HEK293T (cell line): ENCODE measurements around the gene FAM229B.

Experiments
- CTCF ChIA-PET: fragments of 350-600 bp; formaldehyde crosslinking; extraction: SDS; loops from one replicate; lab custom pipeline; 2021; ENCODE audit warnings: antibody characterized with exemption, inconsistent platforms; lab: Yijun Ruan, JAX
- POLR2A ChIA-PET: fragments of 350-600 bp; formaldehyde crosslinking; extraction: SDS; loops from one replicate; lab custom pipeline; 2020; ENCODE audit warnings: antibody characterized with exemption, inconsistent platforms; lab: Yijun Ruan, JAX
- DNase-seq: peaks from one replicate; pipeline ENCODE4 v3.0.0; 2012; ENCODE audit warnings: mixed read lengths; ENCODE audit errors: extremely low spot score
- ARNT ChIP-seq: fragments of 450-650 bp; IDR thresholded peaks from 2 replicates; pipeline ENCODE4 v1.6.1; 2017; ENCODE audit warnings: mild to moderate bottlenecking
- BHLHE40 ChIP-seq: fragments of 450-650 bp; IDR thresholded peaks from 2 replicates; pipeline ENCODE4 v1.6.1; 2016; ENCODE audit warnings: mild to moderate bottlenecking, moderate library complexity, borderline replicate concordance
- CTBP1 ChIP-seq: fragments of 450-650 bp; IDR thresholded peaks from 2 replicates; pipeline ENCODE4 v1.6.1; 2016; ENCODE audit warnings: borderline replicate concordance
- ELF4 ChIP-seq: fragments of 450-650 bp; IDR thresholded peaks from 2 replicates; pipeline ENCODE4 v1.6.1; 2017; ENCODE audit warnings: antibody characterized with exemption
- FOXA1 ChIP-seq: fragments of 450-650 bp; IDR thresholded peaks from 2 replicates; pipeline ENCODE4 v1.6.1; 2016; ENCODE audit warnings: mild to moderate bottlenecking
- FOXK2 ChIP-seq: fragments of 450-650 bp; IDR thresholded peaks from 2 replicates; pipeline ENCODE4 v1.6.1; 2016; ENCODE audit warnings: mild to moderate bottlenecking
- FOXM1 ChIP-seq: fragments of 450-650 bp; IDR thresholded peaks from 2 replicates; pipeline ENCODE4 v1.6.1; 2017; ENCODE audit warnings: mild to moderate bottlenecking, borderline replicate concordance
- HDGF ChIP-seq: fragments of 450-650 bp; IDR thresholded peaks from 2 replicates; pipeline ENCODE4 v1.6.1; 2017; ENCODE audit warnings: antibody characterized with exemption, borderline replicate concordance
- L3MBTL2 ChIP-seq: fragments of 450-650 bp; conservative IDR thresholded peaks from 2 replicates; pipeline ENCODE4 v1.6.1; 2016; ENCODE audit warnings: mild to moderate bottlenecking
- LEF1 ChIP-seq: fragments of 450-650 bp; IDR thresholded peaks from 2 replicates; pipeline ENCODE4 v1.6.1; 2017; ENCODE audit warnings: mild to moderate bottlenecking, borderline replicate concordance
- NFRKB ChIP-seq: fragments of 450-650 bp; IDR thresholded peaks from 2 replicates; pipeline ENCODE4 v1.6.1; 2016; ENCODE audit warnings: mild to moderate bottlenecking, moderate library complexity
- SP1 ChIP-seq: fragments of 450-650 bp; IDR thresholded peaks from 2 replicates; pipeline ENCODE4 v1.6.1; 2017
- SUZ12 ChIP-seq: fragments of 450-650 bp; IDR thresholded peaks from 2 replicates; pipeline ENCODE4 v1.6.1; 2016; ENCODE audit warnings: mild to moderate bottlenecking
- TARDBP ChIP-seq: fragments of 450-650 bp; IDR thresholded peaks from 2 replicates; pipeline ENCODE4 v1.6.1; 2016
- ZNF384 ChIP-seq: fragments of 450-650 bp; IDR thresholded peaks from 2 replicates; pipeline ENCODE4 v1.6.1; 2016
- TF ChIP-seq, protein P1 (sequence below): fragments of 450-650 bp; IDR thresholded peaks from 2 replicates; pipeline ENCODE4 v1.6.1; 2016

Gene FAM229B

DNA sequence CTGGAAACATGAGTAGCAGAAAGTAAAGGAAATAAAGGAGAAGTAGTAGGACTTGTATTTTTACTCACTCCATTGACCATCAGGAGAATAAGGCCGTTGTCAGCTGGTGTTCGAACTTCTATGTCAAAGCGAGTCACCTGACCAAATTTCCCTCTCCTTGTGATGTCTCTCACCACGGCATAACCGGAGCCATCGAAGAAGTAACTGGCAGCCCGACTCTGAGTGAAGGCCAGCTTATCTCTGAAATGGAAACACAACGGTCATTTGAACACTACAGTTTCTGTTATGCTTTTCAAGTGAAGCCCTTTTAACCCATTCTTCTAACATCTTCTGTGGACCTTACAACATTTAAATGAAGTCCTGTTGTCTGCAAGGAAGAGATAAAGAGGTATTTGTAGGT is 51.7 kb downstream of the FAM229B start:
- DNase-seq = no peak
- TF ChIP-seq SUZ12 (no peak), FOXK2 (no peak)
- POLR2A ChIA-PET = interaction anchor here (1.4 kb wide), 1 partner anchor 52 kb away, joined by 3 read pairs; the partner anchor contains the start of genes FAM229B and TUBE1
- CTCF ChIA-PET = no interaction called here

DNA sequence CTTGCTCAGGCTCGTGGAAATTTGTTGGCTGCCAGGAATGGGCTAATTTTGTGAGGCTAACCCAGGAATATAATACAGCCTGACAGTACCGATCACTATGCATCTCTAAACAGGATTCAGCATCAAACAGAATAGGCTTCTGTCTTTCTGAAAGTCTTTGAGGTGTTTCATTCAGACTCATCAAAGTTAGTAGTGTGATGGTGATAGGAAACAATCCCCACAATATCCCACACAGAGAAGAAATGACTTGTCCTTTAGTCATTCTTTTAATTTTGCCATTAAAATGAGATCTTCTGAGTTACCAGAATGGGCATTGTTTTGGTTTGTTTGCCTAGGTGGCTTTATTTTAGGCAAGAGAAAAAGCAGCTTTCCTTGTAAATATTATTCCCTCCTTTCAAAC is 54.3 kb downstream of the FAM229B start:
- no peak for TF ChIP-seq NFRKB
- TF ChIP-seq FOXA1 = no peak
- TF ChIP-seq ZNF384 = no peak
- TF ChIP-seq FOXK2 = no peak
- no peak for TF ChIP-seq ARNT
- TF ChIP-seq, protein P1, sequence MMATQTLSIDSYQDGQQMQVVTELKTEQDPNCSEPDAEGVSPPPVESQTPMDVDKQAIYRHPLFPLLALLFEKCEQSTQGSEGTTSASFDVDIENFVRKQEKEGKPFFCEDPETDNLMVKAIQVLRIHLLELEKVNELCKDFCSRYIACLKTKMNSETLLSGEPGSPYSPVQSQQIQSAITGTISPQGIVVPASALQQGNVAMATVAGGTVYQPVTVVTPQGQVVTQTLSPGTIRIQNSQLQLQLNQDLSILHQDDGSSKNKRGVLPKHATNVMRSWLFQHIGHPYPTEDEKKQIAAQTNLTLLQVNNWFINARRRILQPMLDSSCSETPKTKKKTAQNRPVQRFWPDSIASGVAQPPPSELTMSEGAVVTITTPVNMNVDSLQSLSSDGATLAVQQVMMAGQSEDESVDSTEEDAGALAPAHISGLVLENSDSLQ = no peak
- TF ChIP-seq TARDBP = no peak
- no peak for TF ChIP-seq FOXM1
- no peak for TF ChIP-seq HDGF
- TF ChIP-seq SP1 = no peak
- no peak for TF ChIP-seq BHLHE40
- no peak for DNase-seq
- CTCF ChIA-PET = no interaction called here
- POLR2A ChIA-PET = no interaction called here

DNA sequence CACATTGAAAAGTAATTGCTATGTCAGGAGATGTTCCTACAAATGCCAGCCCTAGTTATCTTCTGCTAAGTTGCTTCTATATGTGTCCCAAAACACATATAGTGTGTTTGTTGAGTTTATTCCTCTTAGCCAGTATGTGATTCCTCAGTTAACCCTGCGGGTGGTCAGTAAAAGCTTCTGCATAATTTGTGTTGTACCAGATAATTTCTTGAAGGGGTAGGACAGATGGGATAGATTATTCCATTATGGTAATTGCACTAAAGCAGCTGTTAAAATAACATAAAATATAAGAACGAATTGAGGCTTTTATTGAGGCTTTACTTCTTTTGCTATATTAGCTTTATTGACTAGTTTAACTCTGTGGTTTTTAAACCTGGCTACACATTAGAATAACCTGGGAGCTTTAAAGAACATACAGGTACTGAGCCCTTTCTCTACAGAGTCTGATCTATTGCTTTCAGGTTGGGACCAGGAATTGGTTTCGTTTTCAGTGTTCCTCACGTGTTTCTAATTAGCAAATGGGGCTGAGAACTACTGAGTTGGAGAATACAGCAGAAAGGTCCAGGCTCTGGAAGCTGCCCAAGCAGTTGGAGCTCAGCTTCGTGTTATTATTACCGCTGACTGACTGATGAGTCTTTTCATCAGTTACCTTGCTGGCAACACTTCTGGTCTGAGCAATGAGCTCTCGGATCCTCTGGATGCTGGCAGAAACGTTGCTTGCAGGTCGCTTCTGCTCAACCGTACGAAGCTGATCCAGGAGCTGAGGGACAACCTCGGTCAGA is 56.9 kb downstream of the FAM229B start:
- POLR2A ChIA-PET = interaction anchor here (0.6 to 1.3 kb wide), 2 partner anchors 57 to 421 kb away, joined by 3 to 4 read pairs; partner anchors contain the start of genes FAM229B and TUBE1
- TF ChIP-seq, protein P1 = no peak
- no peak for TF ChIP-seq SUZ12
- no peak for TF ChIP-seq FOXK2
- CTCF ChIA-PET = interaction anchor here (0.6 to 1.2 kb wide), 3 partner anchors 14 to 69 kb away, joined by 3 to 4 read pairs (median 3); partner anchors contain the start of genes FAM229B and TUBE1
- DNase-seq = no peak

DNA sequence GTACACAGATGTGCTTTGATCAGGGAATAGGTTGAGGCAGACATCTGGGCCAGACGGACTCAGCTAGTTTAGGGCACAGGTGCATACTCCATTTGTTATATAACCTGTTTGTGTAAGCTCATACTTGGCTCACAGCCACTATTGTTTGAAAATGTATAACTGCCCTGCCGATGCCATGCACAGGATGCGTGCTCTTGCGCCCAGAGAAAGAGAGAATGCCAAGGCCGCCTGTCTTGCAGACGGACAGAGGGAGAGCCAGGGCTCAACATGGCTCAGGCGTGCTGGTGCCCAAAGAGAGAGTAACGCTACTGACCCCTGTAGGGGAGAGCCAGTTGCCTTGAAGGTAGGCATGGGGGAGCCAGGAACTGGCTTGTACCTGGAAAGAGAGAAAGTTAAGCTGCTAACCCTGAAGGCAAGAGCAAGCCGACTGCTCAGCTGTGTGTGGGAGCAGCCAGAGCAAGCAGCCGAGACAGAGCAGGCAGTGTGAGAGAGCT is 57.7 kb downstream of the FAM229B start:
- ChIA-PET CTCF (interaction anchor here (1.2 kb wide), 1 partner anchor 58 kb away, joined by 4 read pairs; the partner anchor contains the start of genes FAM229B and TUBE1), POLR2A (interaction anchor here (1.3 kb wide), 1 partner anchor 58 kb away, joined by 4 read pairs; the partner anchor contains the start of genes FAM229B and TUBE1)
- TF ChIP-seq ARNT (no peak), FOXK2 (no peak), FOXM1 (no peak), L3MBTL2 (no peak), ZNF384 (no peak), ELF4 (no peak), TARDBP (no peak), FOXA1 (no peak), SP1 (no peak), LEF1 (no peak), BHLHE40 (no peak), CTBP1 (no peak), HDGF (no peak), SUZ12 (no peak), NFRKB (no peak)
- TF ChIP-seq, protein P1 = no peak
- DNase-seq = no peak

DNA sequence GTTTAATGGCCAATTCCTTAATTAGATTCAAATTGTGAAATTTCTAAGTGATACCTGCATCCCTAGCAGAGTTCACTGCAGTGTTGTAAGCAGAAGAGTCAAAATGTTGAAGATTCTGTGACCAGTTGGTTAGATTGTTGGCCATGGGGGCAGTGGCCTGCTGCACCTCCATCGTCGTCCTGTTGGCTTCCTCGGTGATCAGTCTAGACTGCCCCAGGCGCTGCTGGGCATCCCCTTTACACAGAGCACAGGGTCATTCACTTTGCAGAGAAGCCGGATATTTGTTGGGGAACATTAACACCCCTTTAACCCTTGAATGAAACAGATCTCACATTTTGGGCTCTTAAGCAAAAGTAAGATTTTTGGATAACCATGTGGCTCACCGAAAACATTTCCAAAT is 60.7 kb downstream of the FAM229B start:
- no peak for DNase-seq
- ChIA-PET POLR2A (interaction anchor here (1.0 kb wide), 1 partner anchor 61 kb away, joined by 3 read pairs; the partner anchor contains the start of genes FAM229B and TUBE1), CTCF (no interaction called here)
- TF ChIP-seq SP1 = no peak
- no peak for TF ChIP-seq NFRKB
- no peak for TF ChIP-seq FOXM1
- TF ChIP-seq SUZ12 = no peak

DNA sequence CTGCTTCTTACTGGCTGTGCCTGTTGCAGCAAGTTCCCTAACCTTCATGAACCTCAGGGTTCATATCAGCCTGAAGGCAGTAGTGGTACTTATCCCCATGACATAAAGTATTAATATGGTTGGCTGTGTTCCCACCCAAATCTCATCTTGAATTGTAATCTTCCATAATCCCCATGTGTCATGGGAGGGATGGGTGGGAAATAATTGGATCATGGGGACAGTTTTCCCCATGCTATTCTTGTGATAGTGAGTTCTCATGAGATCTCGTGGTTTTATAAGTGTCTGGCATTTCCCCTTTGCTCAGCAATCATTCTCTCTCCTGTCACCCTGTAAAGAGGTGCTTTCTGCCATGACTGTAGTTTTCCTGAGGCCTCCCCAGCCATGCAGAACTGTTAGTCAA is 61.8 kb downstream of the FAM229B start:
- ChIA-PET CTCF (no interaction called here), POLR2A (no interaction called here)
- no peak for TF ChIP-seq TARDBP
- no peak for DNase-seq

DNA sequence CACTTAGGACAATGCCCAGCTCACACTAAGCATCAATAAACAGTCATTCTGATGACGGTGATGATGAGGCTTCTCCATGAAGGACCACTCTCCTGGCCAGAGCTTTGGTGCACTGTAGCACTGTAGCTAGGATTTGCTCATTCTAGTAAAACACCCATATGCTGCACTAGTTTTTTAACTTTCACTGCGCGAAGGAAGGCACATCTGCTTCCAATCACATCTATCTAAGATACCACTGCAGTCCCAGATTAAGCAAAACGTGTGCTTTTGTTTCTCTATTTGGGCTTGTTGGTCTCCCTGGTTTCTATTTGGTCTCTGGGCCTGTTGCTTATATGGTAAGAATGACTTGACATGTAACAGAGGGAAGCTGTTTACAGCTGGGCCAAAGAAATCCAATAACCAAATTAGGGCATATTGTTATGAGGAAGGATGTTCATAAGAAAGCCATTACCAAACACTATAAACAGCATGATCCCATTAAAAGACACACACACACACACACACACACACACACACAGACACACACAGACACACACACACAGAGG is 62.4 kb downstream of the FAM229B start:
- ChIA-PET CTCF (no interaction called here), POLR2A (no interaction called here)
- TF ChIP-seq TARDBP (no peak), ZNF384 (no peak), BHLHE40 (no peak), NFRKB (no peak), LEF1 (no peak), ARNT (no peak), SP1 (no peak), FOXK2 (no peak), FOXM1 (no peak), CTBP1 (no peak; the same call in 1 of the 2 replicates), ELF4 (no peak), L3MBTL2 (no peak), HDGF (no peak), SUZ12 (no peak)
- TF ChIP-seq, protein P1 = no peak
- DNase-seq = no peak
